GM19099 (cell line): Measurements from ENCODE around the gene TFEC.

Experiments used
- POLR2A ChIP-seq: IDR thresholded peaks from 3 replicates; pipeline ENCODE4 v1.6.1; 2011; ENCODE audit warnings: low read depth; ENCODE audit not compliant: insufficient read length; ENCODE audit errors: extremely low read depth

TFEC gene, protein sequence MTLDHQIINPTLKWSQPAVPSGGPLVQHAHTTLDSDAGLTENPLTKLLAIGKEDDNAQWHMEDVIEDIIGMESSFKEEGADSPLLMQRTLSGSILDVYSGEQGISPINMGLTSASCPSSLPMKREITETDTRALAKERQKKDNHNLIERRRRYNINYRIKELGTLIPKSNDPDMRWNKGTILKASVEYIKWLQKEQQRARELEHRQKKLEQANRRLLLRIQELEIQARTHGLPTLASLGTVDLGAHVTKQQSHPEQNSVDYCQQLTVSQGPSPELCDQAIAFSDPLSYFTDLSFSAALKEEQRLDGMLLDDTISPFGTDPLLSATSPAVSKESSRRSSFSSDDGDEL

DNA sequence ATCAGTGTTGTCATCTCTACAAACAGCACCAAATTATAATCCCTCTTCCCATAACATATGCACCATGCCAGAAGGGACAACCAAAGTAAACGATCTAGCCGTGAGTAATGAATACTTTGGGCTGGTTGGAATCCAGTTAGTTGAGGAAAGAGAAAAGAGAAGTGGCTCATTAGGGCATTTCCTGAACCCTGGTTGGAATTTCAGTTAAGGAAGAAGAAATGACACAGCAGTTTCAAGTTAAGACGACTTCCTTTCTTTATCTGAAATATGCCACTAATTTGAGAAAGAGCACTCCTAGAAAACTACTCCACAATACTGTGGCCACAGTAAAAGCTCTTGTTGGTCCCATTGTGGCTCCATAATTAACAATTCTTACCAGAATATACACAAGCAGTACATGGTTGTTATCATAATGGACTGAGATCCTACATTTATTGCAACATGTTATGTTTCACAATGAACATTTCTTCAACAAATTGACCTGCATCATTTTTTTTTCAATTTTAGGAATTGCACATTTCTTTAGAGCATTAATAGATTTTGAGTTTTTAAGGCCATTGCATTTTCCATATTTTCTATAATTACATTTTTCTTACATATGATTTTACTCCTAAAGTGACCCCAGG, at the start of gene TFEC:
TSS of gene TFEC (minus strand) at position 113 of the 626 bp plus-strand sequence. CDS start 46,322 bp downstream, outside the sequence.
- TF ChIP-seq POLR2A = no peak

DNA sequence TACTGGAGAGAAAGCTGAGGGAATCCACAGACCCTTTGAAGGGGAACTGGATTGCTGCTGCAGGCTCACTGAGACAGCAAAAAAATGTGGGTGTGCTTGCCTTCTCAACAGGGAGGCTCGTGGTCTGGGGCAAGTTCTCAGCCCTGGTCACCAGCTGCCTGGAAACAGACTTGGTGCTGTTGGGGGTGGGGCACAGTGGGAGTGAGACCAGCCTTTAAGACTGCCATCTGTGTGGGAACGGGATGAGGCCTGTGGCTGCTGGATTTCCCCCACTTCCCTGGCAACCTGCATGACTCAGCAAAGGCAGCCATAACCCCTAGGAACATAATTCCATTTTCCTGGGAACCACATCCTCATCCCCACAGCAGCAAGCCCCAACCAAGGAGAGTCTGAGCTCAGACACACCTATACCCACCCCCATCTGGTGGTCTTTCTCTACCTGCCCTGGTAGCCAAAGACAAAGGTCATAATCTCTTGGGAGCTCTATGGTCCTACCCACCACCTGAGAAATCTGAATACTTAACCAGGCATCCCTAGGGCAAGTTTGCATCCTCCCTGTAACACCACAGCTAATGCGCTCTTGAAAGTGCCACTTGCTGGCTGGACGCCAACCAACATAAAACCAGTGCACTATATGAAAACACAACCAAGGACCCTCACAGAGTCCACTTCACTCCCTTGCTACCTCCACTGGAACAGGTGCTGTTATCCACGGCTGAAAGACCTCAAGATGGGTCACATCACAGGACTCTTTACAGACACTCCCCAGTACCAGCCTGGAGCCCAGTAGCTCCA, 45.0 kb upstream of the TFEC start:
- TF ChIP-seq POLR2A = no peak

DNA sequence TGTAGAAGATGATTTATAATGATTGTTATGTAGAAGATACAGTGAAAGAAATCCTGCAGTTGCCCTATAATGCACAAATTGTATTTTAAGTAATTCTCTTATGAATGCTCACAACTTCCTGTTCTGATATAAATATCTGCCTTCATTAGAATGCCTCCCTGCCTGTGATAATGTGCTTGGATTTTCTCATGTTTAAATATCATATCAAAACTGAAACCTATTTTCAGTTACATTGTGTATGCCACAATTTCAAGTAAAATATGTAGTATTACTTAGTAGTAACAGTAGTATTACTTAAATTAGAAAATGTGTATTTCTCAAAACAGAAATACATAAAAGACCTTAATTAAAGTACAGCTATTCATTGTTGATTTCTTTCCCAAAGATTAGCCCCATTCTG, 41.1 kb upstream of the TFEC start:
- no peak for TF ChIP-seq POLR2A

DNA sequence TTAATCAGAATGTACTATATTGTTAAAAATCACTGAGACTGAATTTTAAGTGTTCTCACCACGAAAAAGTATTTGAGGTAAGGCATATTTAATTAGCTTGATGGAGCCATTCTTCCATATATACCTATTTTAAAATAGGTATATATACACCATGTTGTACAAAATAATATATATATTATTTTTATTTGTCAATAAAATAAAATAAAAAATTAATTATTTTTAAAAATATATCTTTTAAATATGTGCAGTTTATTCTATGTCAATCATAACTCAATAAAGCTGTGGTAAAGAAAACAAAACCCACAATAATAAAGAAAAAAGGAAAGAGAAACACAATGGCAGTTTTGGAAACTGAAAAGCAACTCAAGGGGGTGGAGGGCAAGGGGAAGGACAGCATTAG, 33.6 kb upstream of the TFEC start:
- no peak for TF ChIP-seq POLR2A

DNA sequence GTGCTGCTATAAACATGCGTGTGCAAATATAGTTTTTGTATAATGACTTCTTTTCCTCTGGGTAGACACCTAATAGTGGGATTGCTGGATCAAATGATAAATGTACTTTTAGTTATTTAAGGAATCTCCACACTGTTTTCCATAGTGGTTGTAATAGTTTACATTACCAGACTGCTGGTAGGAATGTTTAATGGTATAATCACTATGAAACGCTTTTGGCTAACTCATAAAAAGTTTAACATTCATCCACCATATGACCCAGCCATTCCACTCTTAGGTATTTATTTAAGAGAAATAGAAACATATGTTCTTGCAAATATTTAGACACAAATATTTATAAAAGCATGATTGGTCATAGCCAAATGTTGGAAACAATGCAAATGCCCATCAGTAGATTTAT, 32.1 kb upstream of the TFEC start:
- no peak for TF ChIP-seq POLR2A

DNA sequence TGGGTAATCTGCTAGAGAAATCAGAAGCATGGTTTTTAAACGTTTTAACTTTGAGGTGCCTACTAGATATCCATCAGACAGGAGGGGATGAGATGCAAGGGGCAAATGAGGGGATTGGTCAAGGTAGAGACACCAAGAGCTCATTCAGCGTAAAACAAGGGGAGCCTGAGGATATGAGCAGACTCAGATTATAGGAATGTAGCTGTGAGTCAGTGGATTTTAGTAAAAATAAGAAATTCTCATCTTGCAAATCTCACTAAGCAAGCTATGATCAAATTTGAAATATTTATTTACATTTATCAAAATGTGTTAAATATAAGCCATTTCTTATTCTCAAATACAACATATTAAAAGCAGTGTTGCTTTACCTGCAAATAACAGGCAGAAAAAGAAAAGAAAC, 21.4 kb upstream of the TFEC start:
- no peak for TF ChIP-seq POLR2A

DNA sequence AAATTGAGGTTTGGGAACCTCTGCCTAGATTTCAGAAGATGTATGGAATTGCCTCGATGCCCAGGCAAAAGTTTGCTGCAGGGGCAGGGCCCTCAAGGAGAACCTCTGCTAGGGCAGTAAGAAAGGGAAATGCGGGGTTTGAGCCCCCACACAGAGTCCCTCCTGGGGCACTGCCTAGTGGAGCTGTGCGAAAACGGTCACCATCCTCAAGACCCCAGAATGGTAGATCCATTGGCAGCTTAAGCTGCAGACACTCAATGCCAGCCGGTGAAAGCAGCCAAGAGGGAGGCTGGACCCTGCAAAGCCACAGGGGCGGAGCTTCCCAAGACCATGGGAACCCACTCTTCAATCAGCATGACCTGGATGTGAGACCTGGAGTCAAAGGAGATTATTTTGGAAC, 15.0 kb upstream of the TFEC start:
- TF ChIP-seq POLR2A = no peak

DNA sequence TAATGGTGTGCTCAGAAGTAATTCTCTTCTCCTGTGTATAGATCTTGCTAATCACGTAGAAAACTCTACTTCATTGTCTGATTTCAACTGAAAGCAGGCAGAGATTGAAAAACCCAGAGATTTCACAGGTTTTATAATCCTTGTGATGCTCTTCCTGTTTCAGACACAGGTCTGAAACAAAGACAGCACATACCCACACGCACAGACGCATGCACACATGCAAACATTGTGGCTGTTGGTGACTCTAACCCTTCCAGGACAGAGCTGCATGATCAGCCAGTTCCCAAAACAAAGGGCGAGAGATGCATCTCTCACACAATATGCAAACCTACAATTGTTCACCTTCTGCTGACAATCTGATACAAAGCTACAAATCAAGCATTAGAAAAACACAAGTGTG, 11.1 kb upstream of the TFEC start:
- TF ChIP-seq POLR2A = no peak

DNA sequence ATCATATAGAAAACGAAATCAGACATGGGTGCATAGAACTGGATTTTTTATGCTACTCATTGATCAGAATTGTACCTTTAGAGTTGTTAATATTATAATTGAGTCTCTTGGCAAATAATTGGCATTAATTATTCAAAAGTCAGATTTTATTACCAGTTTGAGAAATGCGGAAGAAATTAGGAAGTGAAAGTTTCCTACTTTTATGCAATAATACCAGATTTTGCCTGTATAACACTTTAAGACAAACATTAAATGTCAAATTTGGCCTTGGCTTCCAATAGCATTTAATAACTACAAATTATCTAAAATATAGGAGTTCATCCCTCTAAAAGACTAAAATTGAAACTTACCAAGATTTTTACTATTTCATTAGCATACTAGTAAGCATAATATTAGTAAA, 6.8 kb upstream of the TFEC start:
- TF ChIP-seq POLR2A = no peak

DNA sequence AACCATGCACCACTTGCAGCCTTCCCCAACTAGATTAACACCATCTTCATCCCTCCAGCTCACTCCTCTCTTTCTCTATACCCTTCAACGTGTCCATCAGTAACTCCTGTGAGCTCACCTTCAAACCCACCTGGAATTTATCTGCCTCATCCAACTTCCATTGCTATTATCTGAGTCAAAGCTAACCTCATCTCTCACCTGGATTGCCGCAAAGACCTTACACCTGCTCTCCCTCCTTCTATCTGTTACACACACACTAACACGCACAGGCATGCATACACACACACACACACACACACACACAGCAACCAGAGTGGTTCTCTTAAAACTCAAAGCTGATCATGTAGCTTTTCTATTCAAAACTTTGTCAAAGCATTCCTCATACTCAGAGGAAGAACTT, 3.8 kb upstream of the TFEC start:
- no peak for TF ChIP-seq POLR2A

DNA sequence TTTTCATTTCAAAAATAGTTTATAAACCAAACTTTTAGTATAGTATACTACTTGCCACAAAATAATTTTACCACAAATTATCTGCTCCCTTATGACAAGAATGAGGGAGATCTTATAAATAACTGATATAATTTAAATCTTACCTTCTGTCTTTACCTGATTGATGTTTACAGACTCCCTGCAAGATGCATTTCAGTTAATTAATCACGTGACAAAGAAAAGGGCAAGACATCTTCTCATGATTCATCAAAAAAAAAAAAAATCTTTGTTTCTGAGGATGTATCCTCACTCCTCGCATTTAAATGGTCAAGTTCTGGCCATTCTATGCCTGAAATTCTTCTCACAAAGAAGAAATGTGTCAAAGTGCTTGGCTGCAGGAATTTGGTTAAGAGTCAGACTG, 2.3 kb upstream of the TFEC start:
- TF ChIP-seq POLR2A = no peak

DNA sequence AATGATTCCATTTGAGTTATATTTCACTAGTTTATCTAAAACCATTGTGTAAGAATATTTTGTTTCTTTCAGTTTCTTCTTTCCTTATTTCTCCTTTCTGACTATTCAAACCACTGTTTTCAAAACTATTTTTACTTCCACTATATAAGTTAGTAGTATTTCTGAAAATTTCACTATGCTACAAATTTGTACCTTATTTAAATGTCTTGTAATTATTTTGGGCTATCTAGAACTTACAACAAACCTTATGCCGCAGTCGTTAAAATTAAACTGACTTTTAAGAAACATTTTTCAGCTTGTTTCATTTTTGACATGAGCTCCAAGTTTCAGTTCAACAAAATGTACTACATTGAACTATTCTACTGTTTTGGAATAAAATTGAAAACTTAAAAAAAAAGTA, 1.8 kb downstream of the TFEC start:
- TF ChIP-seq POLR2A = no peak

DNA sequence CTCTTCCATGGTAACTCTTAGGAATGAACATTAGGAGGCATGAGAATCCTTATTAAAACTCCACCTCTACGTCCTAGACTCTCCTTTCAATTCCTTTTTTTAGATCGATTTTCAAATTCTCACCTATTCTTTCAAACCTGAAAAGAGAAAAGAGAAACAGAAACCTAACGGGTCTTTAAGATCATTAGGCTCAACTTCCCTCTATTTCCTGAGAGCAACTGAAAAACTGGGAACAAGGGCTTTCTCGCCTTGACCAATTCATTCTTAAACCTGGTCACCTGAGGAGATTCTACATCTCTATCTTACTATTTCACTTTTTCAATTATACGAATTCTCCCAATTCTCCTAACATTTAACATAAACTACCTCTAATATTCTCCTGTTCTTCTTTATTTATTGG, 2.8 kb downstream of the TFEC start:
- no peak for TF ChIP-seq POLR2A

DNA sequence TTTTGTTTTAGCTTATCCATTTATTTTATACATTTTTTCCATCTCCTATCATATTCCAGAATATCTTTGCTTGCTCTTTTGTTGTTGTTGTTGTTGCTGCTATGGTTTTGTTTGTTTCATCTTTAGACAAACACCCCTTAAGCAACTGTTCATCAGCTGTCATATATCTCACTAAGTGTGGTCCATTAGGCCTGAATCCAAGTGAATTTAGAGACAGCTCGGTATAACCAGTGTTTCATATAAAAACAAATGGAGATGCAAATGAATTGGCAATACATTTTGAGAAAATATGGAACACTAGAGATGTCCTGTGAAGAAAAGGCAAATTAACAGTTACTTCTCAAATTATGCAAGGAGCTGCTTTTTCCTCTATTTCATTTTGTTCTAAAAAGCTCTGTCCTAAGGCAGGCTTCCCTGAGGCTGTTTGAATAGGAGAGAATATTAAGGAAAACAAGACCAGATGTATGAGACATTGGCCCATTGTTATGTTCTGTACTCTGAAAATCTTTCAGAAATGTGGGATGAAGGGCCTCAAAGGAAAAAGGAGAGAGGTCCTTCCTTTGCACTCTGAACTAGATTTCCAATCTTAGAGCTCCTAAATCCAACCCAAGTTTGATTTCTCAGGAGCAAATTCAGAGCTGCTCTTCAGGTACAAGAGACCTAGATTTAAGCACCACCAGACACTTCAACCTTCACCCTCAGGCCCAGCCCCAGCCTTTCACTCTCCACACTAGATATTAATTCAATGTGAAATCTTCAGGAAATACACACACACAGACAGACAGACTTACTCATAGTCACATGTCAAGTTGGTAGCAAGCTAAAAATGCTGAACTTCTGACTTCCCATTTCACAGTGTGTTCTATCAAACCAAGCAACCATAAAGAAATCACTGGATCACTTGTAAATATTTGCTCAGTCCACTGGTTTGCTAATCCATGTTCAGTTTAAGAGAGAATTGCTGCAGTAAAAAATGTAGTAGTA, 5.4 kb downstream of the TFEC start:
- TF ChIP-seq POLR2A = no peak

DNA sequence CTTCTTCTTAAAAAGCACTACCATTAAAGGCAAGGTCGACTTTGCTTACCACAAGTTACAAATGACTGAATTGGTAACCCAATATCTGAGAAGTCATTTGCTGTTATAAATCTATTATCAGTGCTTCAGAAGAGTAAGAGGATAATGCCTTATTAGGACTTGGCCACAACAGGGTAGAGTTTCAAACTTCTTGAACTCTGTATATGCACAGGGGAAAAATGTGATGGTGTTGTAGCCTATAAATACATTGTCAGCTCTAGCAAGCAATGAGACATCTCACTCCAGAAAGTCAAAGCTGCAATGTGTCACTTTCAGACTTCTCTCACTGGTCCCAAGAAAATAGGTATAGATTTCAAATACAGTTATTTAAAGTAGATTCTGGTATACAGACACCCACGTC, 9.3 kb downstream of the TFEC start:
- no peak for TF ChIP-seq POLR2A
